Activated T-helper 1 cell treated with anti-CD3 and anti-CD28 coated beads, Interleukin-12 subunit alpha, Interleukin-12 subunit beta, Interleukin-2, Interleukin-4 antibody, amounts not matched to agents 30 ng/mL and 10 ng/mL and 1 ng/mL, durations not matched to agents 14 hours and 24 hours and 36 hours (primary cell): Measurements from ENCODE around the gene JAZF1. TPM values are rescaled to one million over a fixed set of nuclear protein-coding genes. Genes with fewer than 3 reads are reported as not detected.

ENCODE experiments used
- DNase-seq: peaks from one replicate; pipeline ENCODE4 v3.0.0; 2021; ENCODE audit warnings: low spot score
- H3K27ac Mint-ChIP-seq: one replicate; pipeline ENCODE4 v1.8.0; 2021; ENCODE audit warnings: mild to moderate bottlenecking, mixed read lengths
- H3K27me3 Mint-ChIP-seq: one replicate; pipeline ENCODE4 v1.8.0; 2022; ENCODE audit warnings: mild to moderate bottlenecking, moderate library complexity, mixed read lengths; ENCODE audit not compliant: insufficient read depth
- H3K36me3 Mint-ChIP-seq: one replicate; pipeline ENCODE4 v1.8.0; 2021; ENCODE audit warnings: low read depth, mixed read lengths
- H3K4me1 Mint-ChIP-seq: one replicate; pipeline ENCODE4 v1.8.0; 2021; ENCODE audit warnings: low read depth, mixed read lengths
- H3K4me3 Mint-ChIP-seq: one replicate; pipeline ENCODE4 v1.8.0; 2021; ENCODE audit warnings: mild to moderate bottlenecking, moderate library complexity, mixed read lengths
- H3K9me3 Mint-ChIP-seq: one replicate; pipeline ENCODE4 v1.8.0; 2021; ENCODE audit warnings: mixed read lengths
- intact Hi-C: fragments of 100-400 bp; cut with micrococcal nuclease; formaldehyde crosslinking; loops from one replicate; pipeline ENCODE4 v1.15.1; 2024
- total RNA-seq: library from RNA; stranded (reverse); gene quantifications from 2 replicates; pipeline ENCODE4 v1.2.3, GENCODE V29; 2022

Gene JAZF1
- total RNA-seq, 1 donor from 2014 or later = 9.8 TPM

- H3K27ac Mint-ChIP-seq = no peak overlapping the region
- H3K4me3 Mint-ChIP-seq = no peak overlapping the region
- no peak for DNase-seq
- H3K9me3 Mint-ChIP-seq = peaks cover 25% of the 10 kb centered on the region
- peaks cover 34% of the 10 kb centered on the region for H3K4me1 Mint-ChIP-seq
- intact Hi-C loops = no loop called here
- H3K36me3 Mint-ChIP-seq = peaks cover 4% of the 10 kb centered on the region
- H3K27me3 Mint-ChIP-seq = peaks cover 18% of the 10 kb centered on the region
These were observed 24.9 kb upstream of the JAZF1 start for GRCh38 chr7:28205506-28205905.

- no peak overlapping the region for H3K4me3 Mint-ChIP-seq
- H3K36me3 Mint-ChIP-seq = no peaks in the 10 kb centered on the region
- no peak for DNase-seq
- intact Hi-C loops = no loop called here
- H3K27ac Mint-ChIP-seq = no peak overlapping the region
- peaks cover 23% of the 10 kb centered on the region for H3K27me3 Mint-ChIP-seq
- H3K9me3 Mint-ChIP-seq = peaks cover 18% of the 10 kb centered on the region
- peaks cover 23% of the 10 kb centered on the region for H3K4me1 Mint-ChIP-seq
These were observed 23.1 kb upstream of the JAZF1 start for GRCh38 chr7:28203508-28204240.

DNA sequence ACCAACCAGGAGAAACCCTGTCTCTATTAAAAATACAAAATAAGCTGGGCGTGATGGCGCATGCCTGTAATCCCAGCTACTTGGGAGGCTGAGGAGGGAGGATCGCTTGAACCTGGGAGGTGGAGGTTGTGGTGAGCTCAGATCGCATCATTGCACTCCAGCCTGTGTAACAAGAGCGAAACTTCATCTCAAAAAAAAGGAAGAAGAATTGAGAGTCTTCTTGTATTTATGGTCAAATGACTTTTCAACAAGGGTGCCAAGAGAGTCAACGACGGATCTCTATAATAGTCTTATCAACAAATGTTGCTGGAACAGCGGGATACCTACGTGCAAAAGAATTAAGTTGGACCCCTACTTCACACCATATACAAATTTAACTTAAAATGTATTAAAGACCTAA is 21.6 kb upstream of the JAZF1 start:
- H3K4me1 Mint-ChIP-seq = peaks cover 12% of the 10 kb centered on the region
- intact Hi-C loops = no loop called here

GRCh38 chr7:28201131-28201530 is 20.5 kb upstream of the JAZF1 start:
- intact Hi-C loops = no loop called here
- DNase-seq = no peak
- Mint-ChIP-seq H3K27me3 (peaks cover 23% of the 10 kb centered on the region), H3K9me3 (no peaks in the 10 kb centered on the region), H3K27ac (no peak overlapping the region), H3K4me3 (no peak overlapping the region), H3K36me3 (no peaks in the 10 kb centered on the region), H3K4me1 (peaks cover under 1% of the 10 kb centered on the region)

More for the DNA sequence above, 21.6 kb upstream of the JAZF1 start:
- Mint-ChIP-seq H3K27ac (no peak overlapping the region), H3K9me3 (peaks cover 8% of the 10 kb centered on the region), H3K36me3 (no peaks in the 10 kb centered on the region), H3K27me3 (peaks cover 23% of the 10 kb centered on the region), H3K4me3 (no peak overlapping the region)
- no peak for DNase-seq

DNA sequence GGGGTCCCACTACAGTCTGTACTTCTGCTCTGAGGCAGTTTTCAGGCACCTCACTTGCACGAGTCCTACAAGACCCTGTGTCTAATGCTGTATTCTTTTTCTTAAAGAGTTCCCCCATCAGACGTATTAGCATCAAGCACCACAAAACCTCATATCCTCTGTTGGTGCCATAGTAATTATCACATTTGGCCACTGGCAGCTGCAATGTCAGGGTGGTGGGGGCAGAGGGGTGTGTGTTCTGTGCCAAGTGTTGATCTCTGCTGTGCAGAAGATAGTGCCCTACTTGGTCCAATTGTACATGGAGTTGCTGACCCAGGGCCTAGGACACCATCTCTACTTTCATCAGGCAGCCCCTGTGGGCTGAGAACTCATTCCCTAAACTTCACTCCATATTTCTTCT is 20.0 kb upstream of the JAZF1 start:
- Mint-ChIP-seq H3K27ac (no peak overlapping the region), H3K4me1 (no peaks in the 10 kb centered on the region), H3K36me3 (no peaks in the 10 kb centered on the region), H3K9me3 (no peaks in the 10 kb centered on the region), H3K27me3 (peaks cover 23% of the 10 kb centered on the region), H3K4me3 (no peak overlapping the region)
- intact Hi-C loops = no loop called here
- DNase-seq = no peak

DNA sequence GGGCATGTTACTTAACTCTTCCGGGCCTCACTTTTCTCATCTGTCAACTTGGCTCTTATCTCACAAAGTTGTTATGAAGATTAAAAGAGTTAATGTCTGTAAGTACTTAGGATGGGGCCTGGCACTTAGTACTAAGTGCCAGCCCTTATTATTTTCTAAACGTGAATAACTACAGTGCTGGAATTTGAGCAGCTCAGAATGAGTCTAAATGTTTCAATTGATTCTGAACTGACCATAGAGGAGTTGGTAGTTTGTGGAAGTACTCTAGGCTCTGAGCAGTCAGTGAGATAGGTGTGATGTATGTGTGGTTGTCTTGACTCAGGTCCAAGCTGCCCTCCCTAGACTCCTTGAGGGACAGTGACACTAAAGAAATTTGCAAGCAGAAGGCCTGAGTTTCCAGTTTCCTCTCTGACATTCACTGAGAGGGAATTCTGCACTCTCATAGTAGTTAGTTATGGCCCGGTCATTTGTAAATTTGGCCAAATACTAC is 18.5 kb upstream of the JAZF1 start:
- H3K4me1 Mint-ChIP-seq = no peaks in the 10 kb centered on the region
- no peak overlapping the region for H3K4me3 Mint-ChIP-seq
- DNase-seq = no peak
- no peaks in the 10 kb centered on the region for H3K9me3 Mint-ChIP-seq
- H3K27me3 Mint-ChIP-seq = peaks cover 23% of the 10 kb centered on the region
- intact Hi-C loops = no loop called here
- H3K36me3 Mint-ChIP-seq = no peaks in the 10 kb centered on the region
- H3K27ac Mint-ChIP-seq = no peak overlapping the region

DNA sequence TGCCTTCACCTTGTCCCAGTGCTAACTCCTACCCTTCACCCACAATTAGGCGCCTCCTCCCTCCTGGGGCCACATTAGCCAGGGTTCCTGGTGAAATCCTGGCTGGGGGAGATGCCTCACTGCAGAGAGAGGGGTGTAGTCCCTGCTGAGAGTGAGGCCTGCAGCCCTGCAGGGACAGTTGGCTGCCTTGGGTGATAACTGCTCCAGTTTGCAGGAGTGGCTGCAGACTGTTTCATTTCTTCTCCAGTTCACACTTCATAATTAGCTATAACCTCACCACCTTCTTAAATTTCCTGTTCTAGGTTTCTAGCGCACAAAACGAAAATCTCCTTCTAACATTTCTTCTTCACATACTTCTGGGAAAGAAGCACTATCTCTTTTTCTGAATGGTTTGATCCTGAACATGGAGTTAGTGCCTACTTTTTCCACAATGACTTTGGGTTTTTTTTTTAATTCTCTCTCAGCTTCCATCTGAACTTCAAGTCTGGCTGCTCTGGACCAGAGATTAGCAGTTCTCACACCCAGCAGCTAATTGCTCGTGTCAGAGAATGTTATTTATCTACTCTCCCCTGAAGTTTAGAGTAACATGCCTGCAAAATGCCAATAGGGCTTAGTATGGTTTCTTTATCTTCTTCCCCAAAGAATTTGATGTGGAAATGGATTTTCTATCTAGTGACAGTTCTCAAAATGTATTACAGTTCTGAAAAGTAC is 15.5 kb upstream of the JAZF1 start:
- intact Hi-C loops = no loop called here
- Mint-ChIP-seq H3K27ac (no peak overlapping the region), H3K27me3 (peaks cover 12% of the 10 kb centered on the region), H3K4me3 (no peak overlapping the region), H3K4me1 (no peaks in the 10 kb centered on the region), H3K36me3 (no peaks in the 10 kb centered on the region), H3K9me3 (no peaks in the 10 kb centered on the region)
- DNase-seq = no peak

DNA sequence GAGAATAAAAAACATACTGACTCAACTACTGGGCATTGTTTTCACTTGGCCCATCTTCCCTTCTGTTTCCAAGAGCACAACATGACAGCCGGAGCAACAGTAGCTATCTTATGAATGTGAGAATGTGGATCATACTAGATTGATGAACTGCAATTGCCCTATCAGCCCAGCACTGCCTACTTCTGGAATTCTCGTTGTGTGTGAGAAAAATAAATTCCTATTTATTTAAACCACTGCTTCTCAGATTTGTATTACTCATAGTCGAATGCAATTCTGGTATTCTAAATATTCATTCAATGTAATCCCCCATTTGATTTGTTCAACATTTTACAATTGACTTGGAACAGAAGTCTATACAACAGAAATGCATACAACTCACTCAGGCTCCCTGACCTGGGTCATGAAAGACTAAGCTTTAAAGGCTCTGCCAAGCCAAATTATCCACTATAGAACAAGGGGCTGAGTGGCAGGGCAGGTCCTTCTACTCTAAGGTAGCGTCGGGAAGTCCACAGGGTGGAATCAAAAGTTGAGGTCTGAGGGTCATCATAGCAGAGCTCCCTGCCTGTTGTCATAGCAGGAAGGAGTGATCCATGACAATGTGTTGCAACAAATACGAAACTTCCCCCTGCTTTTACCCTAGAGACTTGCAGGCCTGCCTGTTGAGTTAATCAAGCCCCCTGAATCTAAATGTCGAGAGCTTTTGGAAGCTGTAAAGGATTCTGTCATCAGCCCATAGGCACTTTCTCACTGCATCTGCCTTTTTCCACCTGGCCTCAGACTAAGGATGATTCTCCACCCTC is 12.4 kb upstream of the JAZF1 start:
- intact Hi-C loops = no loop called here
- no peaks in the 10 kb centered on the region for H3K9me3 Mint-ChIP-seq
- H3K4me1 Mint-ChIP-seq = no peaks in the 10 kb centered on the region
- peaks cover 17% of the 10 kb centered on the region for H3K27me3 Mint-ChIP-seq
- no peak for DNase-seq
- H3K36me3 Mint-ChIP-seq = no peaks in the 10 kb centered on the region
- no peak overlapping the region for H3K4me3 Mint-ChIP-seq
- no peak overlapping the region for H3K27ac Mint-ChIP-seq

DNA sequence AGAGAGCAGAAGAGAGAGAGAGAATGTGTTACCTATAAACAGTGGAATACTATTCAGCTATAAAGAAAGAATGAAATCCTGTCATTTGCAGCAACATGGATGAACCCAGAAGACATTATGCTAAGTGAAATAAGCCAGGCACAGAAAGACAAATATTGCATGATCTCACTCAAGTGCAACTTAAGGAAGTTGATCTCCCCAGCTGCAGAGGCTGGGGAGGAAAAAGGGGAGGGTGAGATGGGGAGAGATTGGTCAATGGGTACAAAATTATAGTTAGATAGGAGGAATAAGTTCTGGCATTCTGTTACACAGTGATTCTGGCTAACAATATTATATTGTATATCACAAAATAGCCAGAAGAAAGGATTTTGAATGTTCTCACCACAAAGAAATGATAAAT is 11.2 kb upstream of the JAZF1 start:
- Mint-ChIP-seq H3K4me3 (no peak overlapping the region), H3K27me3 (peaks cover 20% of the 10 kb centered on the region), H3K27ac (no peak overlapping the region), H3K9me3 (no peaks in the 10 kb centered on the region), H3K36me3 (no peaks in the 10 kb centered on the region), H3K4me1 (no peaks in the 10 kb centered on the region)
- intact Hi-C loops = no loop called here
- DNase-seq = no peak

DNA sequence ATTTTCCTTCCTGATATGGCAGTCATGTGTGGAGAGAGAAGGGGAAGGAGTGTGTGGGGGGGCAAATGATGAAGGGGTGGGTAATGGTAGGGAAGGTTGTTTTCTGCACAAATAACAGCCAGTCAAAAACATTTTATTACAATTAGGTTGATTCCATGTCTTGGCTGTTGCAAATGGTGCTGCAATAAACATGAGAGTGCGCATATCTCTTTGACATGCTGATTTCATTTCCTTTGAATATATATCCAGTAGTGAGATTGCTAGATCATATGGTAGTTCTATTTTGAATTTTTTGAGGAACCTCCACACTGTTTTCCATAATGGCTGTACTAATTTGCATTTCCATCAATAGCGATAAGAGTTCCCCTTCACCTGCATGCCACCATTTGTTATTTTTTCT is 10.6 kb upstream of the JAZF1 start:
- DNase-seq = no peak
- Mint-ChIP-seq H3K4me1 (no peaks in the 10 kb centered on the region), H3K27ac (no peak overlapping the region), H3K9me3 (no peaks in the 10 kb centered on the region), H3K27me3 (peaks cover 20% of the 10 kb centered on the region), H3K4me3 (no peak overlapping the region), H3K36me3 (no peaks in the 10 kb centered on the region)
- intact Hi-C loops = no loop called here

DNA sequence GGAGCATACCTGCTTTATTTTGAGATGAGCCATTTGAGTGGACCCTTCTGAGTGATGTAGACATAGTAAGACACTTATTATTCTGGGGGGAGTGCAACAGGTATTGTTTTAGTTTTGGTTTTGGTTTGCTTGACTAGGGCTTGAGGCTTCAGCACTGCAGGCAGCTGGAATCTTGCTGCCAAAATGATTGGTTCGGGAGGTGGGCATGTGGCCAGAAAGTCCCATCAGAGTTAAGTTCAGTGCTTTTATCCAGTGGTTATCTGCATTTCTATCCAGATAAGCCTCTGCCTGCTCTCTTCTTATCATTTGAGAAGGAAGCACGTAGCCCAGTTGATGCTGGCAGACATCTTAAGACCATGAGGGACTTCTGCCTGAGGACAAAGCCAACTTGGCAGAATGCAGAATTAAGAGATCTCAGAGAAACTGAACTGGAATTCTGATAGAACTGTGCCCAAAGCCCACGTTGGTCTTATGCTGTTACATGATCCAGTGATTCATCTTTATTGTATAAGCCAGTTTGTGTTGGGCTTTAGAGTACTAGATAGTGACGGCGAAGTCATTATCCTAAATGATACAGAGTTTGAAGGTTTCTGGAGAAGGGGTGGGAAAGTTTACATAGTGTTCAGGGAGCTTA is 9.6 kb upstream of the JAZF1 start:
- intact Hi-C loops = no loop called here
- H3K27ac Mint-ChIP-seq = no peak overlapping the region
- H3K9me3 Mint-ChIP-seq = no peaks in the 10 kb centered on the region
- no peak for DNase-seq
- no peak overlapping the region for H3K4me3 Mint-ChIP-seq
- no peaks in the 10 kb centered on the region for H3K36me3 Mint-ChIP-seq
- no peaks in the 10 kb centered on the region for H3K4me1 Mint-ChIP-seq
- H3K27me3 Mint-ChIP-seq = peaks cover 20% of the 10 kb centered on the region

DNA sequence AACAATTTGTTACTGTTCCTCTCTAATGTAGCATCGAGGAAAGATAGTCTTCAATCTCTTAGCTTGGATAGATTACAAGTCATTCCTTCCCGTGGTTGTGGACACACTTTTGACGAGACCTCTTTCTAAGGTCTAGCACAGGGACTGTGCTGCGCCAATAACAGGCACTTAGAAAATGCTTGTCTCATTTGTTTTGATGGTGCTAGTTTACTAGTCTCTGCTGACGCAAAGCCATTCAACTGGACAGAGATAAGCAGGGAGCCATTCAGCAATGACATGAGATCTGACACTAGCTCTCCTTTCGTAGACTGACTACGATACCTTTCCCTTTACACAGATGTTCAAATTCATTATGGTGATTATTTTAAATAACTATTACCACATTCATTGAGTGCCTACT is 6.4 kb upstream of the JAZF1 start:
- Mint-ChIP-seq H3K4me1 (no peaks in the 10 kb centered on the region), H3K4me3 (no peak overlapping the region), H3K9me3 (no peaks in the 10 kb centered on the region), H3K27me3 (peaks cover 48% of the 10 kb centered on the region), H3K27ac (no peak overlapping the region), H3K36me3 (no peaks in the 10 kb centered on the region)
- no peak for DNase-seq
- intact Hi-C loops = no loop called here
